ENCODE results near the gene HSPE1.

DNA sequence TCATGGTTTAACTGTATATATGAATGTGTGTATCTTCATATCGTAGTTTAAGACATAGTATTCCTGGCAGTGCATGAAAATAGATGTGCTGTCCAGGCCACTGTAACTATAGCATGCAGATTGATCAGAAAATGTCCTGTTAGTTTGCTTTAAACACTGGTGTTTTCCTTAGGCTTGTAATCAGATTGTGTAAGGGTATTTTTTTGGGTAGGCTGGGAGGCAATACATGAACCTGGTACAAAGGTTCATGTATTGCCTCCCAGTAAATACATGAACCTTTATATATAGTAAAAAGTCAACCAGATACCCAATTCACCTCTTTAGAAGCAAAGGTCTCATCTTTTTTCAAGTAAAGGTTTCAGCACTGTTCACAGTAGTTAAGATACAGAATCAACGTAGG is 45.3 kb upstream of the HSPE1 start:
- TF ChIP-seq CTCF (conservative IDR thresholded peaks at IDR 0.05 in 1 of 2, IDR thresholded peaks at IDR 0.05 in 1 of 2; ENCODE audit: low read depth in 1 of 2, low read length in 2 of 2) (no peak), EZH2 (IDR thresholded peaks at IDR 0.05; ENCODE audit: low read length, missing control alignments) (no peak)

All from fibroblast of lung (primary cell).